Measurements from ENCODE around the gene PEF1. TPM values are rescaled to one million over a fixed set of nuclear protein-coding genes. Genes with fewer than 3 reads are reported as not detected.

PEF1 gene
- polyA plus RNA-seq, 4 donors: 55.5 to 72.2 (median 59.1) TPM

DNA sequence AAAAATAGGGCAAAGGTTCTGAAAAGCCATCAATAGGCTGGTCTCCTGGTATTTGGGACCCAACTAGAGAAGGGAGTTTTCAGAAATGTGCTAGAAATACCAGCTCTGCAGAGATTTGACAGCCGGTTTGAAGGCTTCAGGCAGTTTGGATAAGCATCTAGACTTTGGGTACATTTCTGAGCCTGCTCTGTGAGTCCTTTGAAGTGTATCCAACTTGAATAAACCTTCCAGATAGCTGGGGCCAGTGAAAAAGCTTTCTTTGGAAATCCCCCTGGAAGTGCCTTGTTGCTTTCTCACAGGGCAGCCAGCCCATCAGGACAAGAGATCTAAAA is 6.4 kb upstream of the PEF1 start:
- DNase-seq: peak; percentile 18 to 59
- Histone ChIP-seq H3K9me3 (ENCODE audit: control insufficient read depth in 2 of 2, insufficient read depth in 1 of 2, low read depth in 1 of 2, low read length in 1 of 2) (no peaks in the 10 kb centered on the region), H3K36me3 (ENCODE audit: control insufficient read depth in 3 of 3, insufficient read depth in 2 of 3, low read depth in 1 of 3, low read length in 3 of 3) (peaks cover 0 to 37% (median 0%) of the 10 kb centered on the region in 3 donors), H3K4me1 (ENCODE audit: control insufficient read depth in 3 of 3, insufficient read depth in 2 of 3, low read depth in 1 of 3, low read length in 2 of 3) (peaks cover 0 to 23% (median 0%) of the 10 kb centered on the region in 3 donors), H3K27me3 (ENCODE audit: control insufficient read depth in 3 of 3, insufficient read depth in 3 of 3, low read length in 3 of 3) (no peaks in the 10 kb centered on the region), H3K4me3 (ENCODE audit: low read depth in 1 of 3, low read length in 3 of 3) (no peak overlapping the region), H3K27ac (ENCODE audit: low read depth in 1 of 3, low read length in 2 of 3) (peak overlapping the region in 1 of 3 donors; percentile 73)
- no peak for FAIRE-seq
- 16 to 38% (median 33%) methylated on average over 1 of the region's 1 CpG for WGBS, 3 donors

DNA sequence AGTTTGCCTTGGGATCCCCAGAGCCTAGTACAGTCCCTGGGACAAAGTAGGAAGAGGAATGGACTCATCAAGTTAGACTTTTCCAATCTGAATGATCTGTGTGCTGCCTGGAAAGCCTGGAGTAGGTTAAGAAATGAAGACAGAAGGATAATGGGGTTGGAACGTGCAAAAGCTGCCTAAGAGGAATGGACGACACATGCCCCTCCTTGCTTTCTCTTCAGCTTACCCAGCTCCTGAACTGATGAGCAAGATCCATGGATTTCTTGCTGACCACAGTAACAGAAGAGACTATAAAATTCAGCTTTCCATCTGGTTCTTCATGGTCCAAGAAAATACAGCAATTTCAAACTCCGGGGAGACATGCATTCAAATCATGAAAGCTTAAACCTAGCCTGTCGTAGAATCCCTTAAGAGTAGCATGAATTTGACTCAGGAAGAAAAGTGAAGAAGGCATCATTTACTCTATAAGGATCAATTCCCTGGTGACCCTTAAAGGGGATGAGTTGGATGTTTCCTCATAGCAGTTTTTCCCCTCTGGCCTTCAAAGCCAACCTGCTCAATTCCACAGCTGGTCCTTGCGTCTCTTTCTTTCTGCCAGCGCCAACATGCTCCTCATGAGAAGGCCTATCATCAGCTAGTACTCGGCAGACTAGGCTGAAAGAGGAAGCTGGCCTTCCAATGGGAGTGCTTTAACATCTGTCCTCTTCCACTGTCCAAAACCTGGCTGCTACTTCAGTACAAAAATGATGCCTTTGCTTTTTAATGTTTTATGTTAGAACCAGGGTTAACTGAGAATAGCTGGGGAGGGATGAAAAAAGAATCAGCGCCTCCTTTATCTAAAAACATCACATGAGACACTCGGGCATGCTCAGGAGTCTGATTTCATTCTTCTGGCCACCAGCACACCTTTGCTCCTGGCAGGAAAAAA is 5.7 kb upstream of the PEF1 start:
- no peaks in the 10 kb centered on the region for H3K9me3 ChIP-seq (ENCODE audit: control insufficient read depth in 2 of 2, insufficient read depth in 1 of 2, low read depth in 1 of 2, low read length in 1 of 2)
- H3K27ac ChIP-seq (ENCODE audit: low read depth in 1 of 3, low read length in 2 of 3): peak overlapping the region in 1 of 3 donors; percentile 73
- H3K4me1 ChIP-seq (ENCODE audit: control insufficient read depth in 3 of 3, insufficient read depth in 2 of 3, low read depth in 1 of 3, low read length in 2 of 3): peaks cover 0 to 28% (median 0%) of the 10 kb centered on the region in 3 donors
- WGBS, 3 donors: 51 to 68% (median 58%) methylated on average over 9 of the region's 9 CpGs
- DNase-seq (no peak), FAIRE-seq (no peak)
- H3K27me3 ChIP-seq (ENCODE audit: control insufficient read depth in 3 of 3, insufficient read depth in 3 of 3, low read length in 3 of 3): no peaks in the 10 kb centered on the region
- no peak overlapping the region for H3K4me3 ChIP-seq (ENCODE audit: low read depth in 1 of 3, low read length in 3 of 3)
- peaks cover 0 to 31% (median 0%) of the 10 kb centered on the region in 3 donors for H3K36me3 ChIP-seq (ENCODE audit: control insufficient read depth in 3 of 3, insufficient read depth in 2 of 3, low read depth in 1 of 3, low read length in 3 of 3)

DNA sequence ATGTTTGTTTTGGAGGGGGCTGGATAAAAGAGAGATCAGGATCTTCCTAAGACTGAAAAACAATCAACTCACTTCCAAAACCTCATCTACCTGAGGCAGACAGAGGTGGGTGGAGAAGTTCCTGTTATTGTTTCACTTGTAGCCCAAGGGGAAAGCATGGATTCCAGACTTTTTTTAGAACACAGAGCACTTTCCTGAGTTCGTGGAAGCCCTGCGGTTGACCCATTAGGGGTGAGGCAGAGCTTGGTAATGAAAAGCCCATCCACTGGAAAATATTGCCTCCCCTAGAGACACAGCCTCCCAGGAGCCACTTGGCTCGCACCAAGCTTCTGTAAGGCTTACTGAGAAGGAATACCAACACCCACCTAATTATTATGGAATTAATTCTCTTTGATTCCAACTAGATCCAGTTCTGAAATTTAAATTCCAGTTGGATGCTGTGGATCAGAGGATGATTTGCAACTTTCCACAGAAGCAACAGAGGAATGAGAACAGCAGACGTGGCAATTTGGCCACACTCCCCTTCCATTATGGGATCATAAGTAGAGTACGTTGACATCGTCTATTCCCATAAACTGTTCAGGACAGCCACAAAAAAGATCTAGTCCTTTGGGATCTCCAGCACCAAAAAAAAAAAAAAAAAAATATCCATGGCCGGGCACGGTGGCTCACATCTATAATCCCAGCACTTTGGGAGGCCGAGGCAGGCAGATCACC is 4.1 kb upstream of the PEF1 start:
- 69 to 89% (median 79%) methylated on average over 9 of the region's 9 CpGs for WGBS, 3 donors
- H3K27ac ChIP-seq (ENCODE audit: low read depth in 1 of 3, low read length in 2 of 3): no peak overlapping the region
- H3K9me3 ChIP-seq (ENCODE audit: control insufficient read depth in 2 of 2, insufficient read depth in 1 of 2, low read depth in 1 of 2, low read length in 1 of 2): no peaks in the 10 kb centered on the region
- no peak for DNase-seq
- H3K4me3 ChIP-seq (ENCODE audit: low read depth in 1 of 3, low read length in 3 of 3): no peak overlapping the region
- no peak for FAIRE-seq
- H3K27me3 ChIP-seq (ENCODE audit: control insufficient read depth in 3 of 3, insufficient read depth in 3 of 3, low read length in 3 of 3): no peaks in the 10 kb centered on the region
- H3K4me1 ChIP-seq (ENCODE audit: control insufficient read depth in 3 of 3, insufficient read depth in 2 of 3, low read depth in 1 of 3, low read length in 2 of 3): peaks cover 0 to 31% (median under 1%) of the 10 kb centered on the region in 3 donors
- peaks cover 0 to 18% (median 0%) of the 10 kb centered on the region in 3 donors for H3K36me3 ChIP-seq (ENCODE audit: control insufficient read depth in 3 of 3, insufficient read depth in 2 of 3, low read depth in 1 of 3, low read length in 3 of 3)

DNA sequence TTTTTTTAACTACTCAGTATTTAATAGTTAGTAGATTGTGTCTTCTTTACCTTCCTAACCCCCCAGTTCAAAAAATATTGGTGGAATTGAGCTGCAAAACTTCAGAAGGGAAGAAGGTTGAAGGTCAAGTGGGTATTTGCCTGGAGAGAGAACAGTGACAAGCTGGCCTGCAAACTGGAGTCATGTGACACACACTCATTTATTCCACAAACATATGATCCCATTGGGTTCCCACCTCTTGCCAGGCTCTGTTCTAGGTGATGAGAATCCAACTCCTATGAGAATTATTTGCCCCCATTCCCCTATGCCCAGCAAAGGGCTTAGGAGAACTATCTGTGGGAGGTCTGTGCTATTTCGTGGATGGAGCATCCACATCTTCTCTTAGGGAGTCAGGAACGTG is 3.5 kb upstream of the PEF1 start:
- Histone ChIP-seq H3K27ac (ENCODE audit: low read depth in 1 of 3, low read length in 2 of 3) (no peak overlapping the region), H3K4me1 (ENCODE audit: control insufficient read depth in 3 of 3, insufficient read depth in 2 of 3, low read depth in 1 of 3, low read length in 2 of 3) (peaks cover 0 to 37% (median 7%) of the 10 kb centered on the region in 3 donors), H3K27me3 (ENCODE audit: control insufficient read depth in 3 of 3, insufficient read depth in 3 of 3, low read length in 3 of 3) (no peaks in the 10 kb centered on the region), H3K4me3 (ENCODE audit: low read depth in 1 of 3, low read length in 3 of 3) (no peak overlapping the region), H3K36me3 (ENCODE audit: control insufficient read depth in 3 of 3, insufficient read depth in 2 of 3, low read depth in 1 of 3, low read length in 3 of 3) (peaks cover 0 to 14% (median 0%) of the 10 kb centered on the region in 3 donors), H3K9me3 (ENCODE audit: control insufficient read depth in 2 of 2, insufficient read depth in 1 of 2, low read depth in 1 of 2, low read length in 1 of 2) (no peaks in the 10 kb centered on the region)
- 82 to 84% (median 83%) methylated on average over 2 of the region's 2 CpGs for WGBS, 3 donors
- FAIRE-seq (no peak), DNase-seq (no peak)

DNA sequence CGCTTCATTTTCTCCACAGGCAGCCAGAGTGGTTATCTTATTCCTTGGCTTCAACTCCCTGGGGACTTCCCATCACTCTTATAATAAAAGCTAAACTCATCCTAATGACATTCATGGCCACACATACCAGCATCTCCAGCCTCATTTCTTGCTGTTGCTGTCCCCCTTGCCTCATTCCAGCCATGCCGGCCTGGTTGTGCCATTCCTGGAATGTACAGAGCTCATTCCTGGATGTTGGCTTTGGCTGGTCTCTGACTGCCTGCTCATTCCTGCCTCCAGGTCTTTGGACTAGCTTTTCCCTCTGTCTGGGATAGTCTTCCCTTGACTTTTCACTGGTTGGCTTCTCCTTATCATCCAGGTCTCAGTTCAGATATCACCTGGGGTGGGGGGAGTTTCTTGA is 2.4 kb upstream of the PEF1 start:
- Histone ChIP-seq H3K36me3 (ENCODE audit: control insufficient read depth in 3 of 3, insufficient read depth in 2 of 3, low read depth in 1 of 3, low read length in 3 of 3) (peaks cover 0 to 8% (median 0%) of the 10 kb centered on the region in 3 donors), H3K27ac (ENCODE audit: low read depth in 1 of 3, low read length in 2 of 3) (no peak overlapping the region), H3K4me1 (ENCODE audit: control insufficient read depth in 3 of 3, insufficient read depth in 2 of 3, low read depth in 1 of 3, low read length in 2 of 3) (peaks cover 0 to 36% (median 7%) of the 10 kb centered on the region in 3 donors), H3K27me3 (ENCODE audit: control insufficient read depth in 3 of 3, insufficient read depth in 3 of 3, low read length in 3 of 3) (no peaks in the 10 kb centered on the region), H3K4me3 (ENCODE audit: low read depth in 1 of 3, low read length in 3 of 3) (no peak overlapping the region), H3K9me3 (ENCODE audit: control insufficient read depth in 2 of 2, insufficient read depth in 1 of 2, low read depth in 1 of 2, low read length in 1 of 2) (no peaks in the 10 kb centered on the region)
- 86 to 93% (median 92%) methylated on average over 2 of the region's 2 CpGs for WGBS, 3 donors
- FAIRE-seq (no peak), DNase-seq (no peak)

DNA sequence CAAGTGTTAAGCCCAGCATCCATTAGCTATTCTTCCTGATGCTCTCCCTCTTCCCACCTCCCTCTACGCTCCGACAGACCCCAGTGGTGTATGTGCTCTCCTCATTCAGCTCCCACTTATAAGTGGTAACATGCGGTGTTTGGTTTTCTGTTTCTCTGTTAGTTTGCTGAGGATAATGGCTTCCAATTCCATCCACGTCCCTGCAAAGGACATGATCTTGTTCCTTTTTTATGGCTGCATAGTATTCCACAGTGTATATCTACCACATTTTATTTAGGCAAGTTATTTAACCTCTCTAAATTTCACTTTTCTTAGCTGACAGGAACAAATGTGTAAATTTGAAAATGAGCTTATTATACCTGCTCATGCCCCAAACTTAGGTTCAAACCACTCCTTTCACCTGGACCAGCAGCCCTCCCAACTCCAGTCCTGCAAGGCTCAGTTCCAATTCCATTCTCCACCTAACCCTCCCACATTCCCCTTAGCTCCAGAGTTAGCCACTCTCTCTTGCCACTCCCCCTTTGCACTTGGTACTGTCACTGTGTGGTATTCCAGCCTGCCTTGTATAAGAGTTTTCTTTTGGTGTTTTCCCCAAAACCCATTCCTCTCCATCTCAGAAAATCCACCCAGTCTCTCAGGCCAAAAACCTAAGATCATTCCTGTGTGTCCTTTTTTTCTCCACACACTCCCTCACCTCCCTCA is 1.7 kb upstream of the PEF1 start:
- 96 to 99% (median 97%) methylated on average over 4 of the region's 4 CpGs for WGBS, 3 donors

DNA sequence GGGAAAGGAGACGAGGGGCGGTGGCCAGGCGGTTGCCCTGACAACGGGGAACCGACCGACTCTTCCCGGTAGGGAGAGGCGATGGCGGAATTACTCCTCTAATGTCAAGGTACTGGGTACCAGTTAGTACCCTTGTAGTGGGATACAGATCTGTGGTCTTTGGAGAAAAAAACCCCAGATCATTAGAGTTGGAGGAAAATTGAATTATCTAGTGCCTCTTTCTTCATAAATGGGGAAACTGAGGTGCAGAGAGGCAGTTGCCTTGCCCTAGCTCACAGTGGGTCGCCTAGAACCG is 545 bp upstream of the PEF1 start:
- peaks cover 0 to 17% (median 7%) of the 10 kb centered on the region in 3 donors for H3K4me1 ChIP-seq (ENCODE audit: control insufficient read depth in 3 of 3, insufficient read depth in 2 of 3, low read depth in 1 of 3, low read length in 2 of 3)
- peaks cover 0 to 7% (median 0%) of the 10 kb centered on the region in 3 donors for H3K36me3 ChIP-seq (ENCODE audit: control insufficient read depth in 3 of 3, insufficient read depth in 2 of 3, low read depth in 1 of 3, low read length in 3 of 3)
- H3K4me3 ChIP-seq (ENCODE audit: low read depth in 1 of 3, low read length in 3 of 3): peak overlapping the region; percentile 25 to 90 (median 80)
- DNase-seq (no peak), FAIRE-seq (no peak)
- H3K27ac ChIP-seq (ENCODE audit: low read depth in 1 of 3, low read length in 2 of 3): peak overlapping the region; percentile 82 to 99 (median 97)
- H3K9me3 ChIP-seq (ENCODE audit: control insufficient read depth in 2 of 2, insufficient read depth in 1 of 2, low read depth in 1 of 2, low read length in 1 of 2): no peaks in the 10 kb centered on the region
- 0 to 1% (median 0%) methylated on average over 11 of the region's 11 CpGs for WGBS, 3 donors
- H3K27me3 ChIP-seq (ENCODE audit: control insufficient read depth in 3 of 3, insufficient read depth in 3 of 3, low read length in 3 of 3): no peaks in the 10 kb centered on the region

More for the DNA sequence above, 1.7 kb upstream of the PEF1 start:
- peaks cover 0 to 3% (median 0%) of the 10 kb centered on the region in 3 donors for H3K36me3 ChIP-seq (ENCODE audit: control insufficient read depth in 3 of 3, insufficient read depth in 2 of 3, low read depth in 1 of 3, low read length in 3 of 3)
- FAIRE-seq: no peak
- no peaks in the 10 kb centered on the region for H3K9me3 ChIP-seq (ENCODE audit: control insufficient read depth in 2 of 2, insufficient read depth in 1 of 2, low read depth in 1 of 2, low read length in 1 of 2)
- H3K4me3 ChIP-seq (ENCODE audit: low read depth in 1 of 3, low read length in 3 of 3): no peak overlapping the region
- H3K27me3 ChIP-seq (ENCODE audit: control insufficient read depth in 3 of 3, insufficient read depth in 3 of 3, low read length in 3 of 3): no peaks in the 10 kb centered on the region
- H3K4me1 ChIP-seq (ENCODE audit: control insufficient read depth in 3 of 3, insufficient read depth in 2 of 3, low read depth in 1 of 3, low read length in 2 of 3): peaks cover 0 to 29% (median 7%) of the 10 kb centered on the region in 3 donors
- DNase-seq: no peak
- H3K27ac ChIP-seq (ENCODE audit: low read depth in 1 of 3, low read length in 2 of 3): no peak overlapping the region

DNA sequence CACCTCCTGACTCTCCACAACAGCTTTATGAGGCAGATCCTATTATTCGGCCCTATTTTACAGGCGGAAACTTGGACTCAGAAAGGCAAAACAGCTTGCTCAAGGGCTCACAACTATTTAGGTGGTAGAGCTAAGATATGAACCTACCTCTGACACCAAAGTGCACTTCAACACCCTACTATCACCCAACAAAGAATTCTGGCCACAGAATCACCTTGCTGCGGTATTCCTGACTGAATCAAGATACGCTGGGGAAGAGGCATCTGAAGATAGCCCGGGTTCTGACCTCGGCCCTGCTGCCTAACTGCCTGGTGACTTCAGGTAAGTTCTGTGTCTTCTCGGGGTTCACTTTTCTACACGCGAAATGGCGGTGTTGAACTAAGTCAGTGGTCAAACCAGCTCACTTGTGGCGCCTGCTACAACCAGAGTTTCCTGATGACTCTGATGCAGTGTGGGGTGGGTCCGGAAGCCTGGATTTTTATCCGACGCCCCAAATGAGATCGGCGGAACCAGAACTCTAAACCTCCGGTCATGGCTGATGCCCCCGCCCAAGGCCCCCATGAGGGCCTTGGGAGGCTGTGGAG is 608 bp downstream of the PEF1 start:
- WGBS, 3 donors: 1 to 4% (median 2%) methylated on average over 18 of the region's 18 CpGs
- FAIRE-seq (no peak), DNase-seq (no peak)
- Histone ChIP-seq H3K4me3 (ENCODE audit: low read depth in 1 of 3, low read length in 3 of 3) (peak overlapping the region; percentile 80 to 90 (median 87)), H3K27me3 (ENCODE audit: control insufficient read depth in 3 of 3, insufficient read depth in 3 of 3, low read length in 3 of 3) (no peaks in the 10 kb centered on the region), H3K9me3 (ENCODE audit: control insufficient read depth in 2 of 2, insufficient read depth in 1 of 2, low read depth in 1 of 2, low read length in 1 of 2) (no peaks in the 10 kb centered on the region), H3K36me3 (ENCODE audit: control insufficient read depth in 3 of 3, insufficient read depth in 2 of 3, low read depth in 1 of 3, low read length in 3 of 3) (peaks cover 0 to 8% (median 0%) of the 10 kb centered on the region in 3 donors), H3K4me1 (ENCODE audit: control insufficient read depth in 3 of 3, insufficient read depth in 2 of 3, low read depth in 1 of 3, low read length in 2 of 3) (peaks cover 0 to 20% (median 7%) of the 10 kb centered on the region in 3 donors), H3K27ac (ENCODE audit: low read depth in 1 of 3, low read length in 2 of 3) (peak overlapping the region; percentile 95 to 99 (median 97))

Data from small intestine (tissue), 7 donors.